Measurements from ENCODE around the gene CDK1.

- TF ChIP-seq CTCF (IDR thresholded peaks at IDR 0.05; ENCODE audit: poor library complexity) = peak; percentile 39
- TF ChIP-seq EZH2phosphoT487 (IDR thresholded peaks at IDR 0.05; ENCODE audit: low read depth, severe bottlenecking, unreplicated experiment) = no peak
- no peak for TF ChIP-seq EZH2 (IDR thresholded peaks at IDR 0.05; ENCODE audit: borderline replicate concordance)
Observed at GRCh38 chr10:60732807-60733516, 45.3 kb upstream of the CDK1 start.
